Duodenal mucosa (tissue), 2 donors: ENCODE results near the gene AMDHD1.
"Not testable (repeated sequence)": the region's sequence is repeated elsewhere in the genome, so short reads cannot be mapped to it uniquely, and the experiment has no call there.

Experiments
- H3K27ac ChIP-seq: one replicate; pipeline ENCODE4 v1.7.0; 2013; ENCODE audit warnings: low read depth, low read length
- H3K27me3 ChIP-seq, 2 donors: one replicate each; pipeline ENCODE4 v1.7.0; 2013; ENCODE audit warnings: low read length in 2 of 2, control low read depth in 1 of 2; ENCODE audit not compliant: insufficient read depth in 2 of 2, control insufficient read depth in 1 of 2
- H3K36me3 ChIP-seq, 2 donors: one replicate each; pipeline ENCODE4 v1.7.0; 2013; ENCODE audit warnings: low read length in 2 of 2, control low read depth in 1 of 2; ENCODE audit not compliant: insufficient read depth in 2 of 2, control insufficient read depth in 1 of 2
- H3K4me1 ChIP-seq, 2 donors: one replicate each; pipeline ENCODE4 v1.7.0; 2013; ENCODE audit warnings: low read length in 2 of 2, control low read depth in 1 of 2; ENCODE audit not compliant: insufficient read depth in 2 of 2, control insufficient read depth in 1 of 2
- H3K4me3 ChIP-seq, 2 donors: one replicate each; pipeline ENCODE4 v1.7.0; 2013; ENCODE audit warnings: low read length in 2 of 2, low read depth in 1 of 2
- H3K9ac ChIP-seq, 2 donors: one replicate each; pipeline ENCODE4 v1.7.0; 2013; ENCODE audit warnings: low read length in 2 of 2, low read depth in 1 of 2
- H3K9me3 ChIP-seq, 2 donors: one replicate each; pipeline ENCODE4 v1.7.0; 2013; ENCODE audit warnings: low read length in 2 of 2, control low read depth in 1 of 2; ENCODE audit not compliant: control insufficient read depth in 1 of 2

Gene AMDHD1

DNA sequence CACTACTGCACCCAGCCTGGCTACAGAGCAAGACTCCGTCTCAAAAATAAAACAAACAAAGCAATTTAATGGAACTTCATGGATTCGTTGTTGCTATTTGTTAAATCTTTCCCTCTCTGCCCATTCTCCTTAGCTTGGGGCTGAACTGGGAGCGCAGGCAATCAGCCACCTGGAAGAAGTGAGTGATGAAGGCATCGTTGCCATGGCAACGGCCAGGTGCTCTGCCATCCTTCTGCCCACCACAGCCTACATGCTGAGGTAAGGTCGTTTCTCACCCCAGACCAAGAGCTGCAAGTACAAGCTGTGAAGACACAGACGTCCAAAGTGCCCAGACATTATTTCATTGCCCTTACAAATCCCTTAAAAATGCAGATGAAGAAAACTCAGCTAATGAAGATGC is 19.1 kb downstream of the AMDHD1 start:
- H3K9ac ChIP-seq, result no peak overlapping the region
- no peaks in the 10 kb centered on the region for H3K4me1 ChIP-seq
- H3K27me3 ChIP-seq, result no peaks in the 10 kb centered on the region
- H3K9me3 ChIP-seq, result no peaks in the 10 kb centered on the region
- no peak overlapping the region for H3K4me3 ChIP-seq
- no peaks in the 10 kb centered on the region for H3K36me3 ChIP-seq
- H3K27ac ChIP-seq, result no peak overlapping the region

GRCh38 chr12:95963096-95963495 is 20.0 kb downstream of the AMDHD1 start:
- Histone ChIP-seq H3K9me3 (no peaks in the 10 kb centered on the region), H3K4me3 (no peak overlapping the region), H3K27ac (no peak overlapping the region), H3K4me1 (no peaks in the 10 kb centered on the region), H3K27me3 (no peaks in the 10 kb centered on the region), H3K36me3 (no peaks in the 10 kb centered on the region), H3K9ac (no peak overlapping the region)

GRCh38 chr12:95966287-95966870 is 23.2 kb downstream of the AMDHD1 start:
- H3K9me3 ChIP-seq, result no peaks in the 10 kb centered on the region
- H3K9ac ChIP-seq, result no peak overlapping the region
- H3K36me3 ChIP-seq, result no peaks in the 10 kb centered on the region
- no peak overlapping the region for H3K4me3 ChIP-seq
- H3K4me1 ChIP-seq, result no peaks in the 10 kb centered on the region
- H3K27me3 ChIP-seq, result no peaks in the 10 kb centered on the region
- no peak overlapping the region for H3K27ac ChIP-seq

- H3K27me3 ChIP-seq, result no peaks in the 10 kb centered on the region
- H3K4me1 ChIP-seq, result no peaks in the 10 kb centered on the region
- H3K27ac ChIP-seq, result no peak overlapping the region
- no peaks in the 10 kb centered on the region for H3K9me3 ChIP-seq
- no peaks in the 10 kb centered on the region for H3K36me3 ChIP-seq
- no peak overlapping the region for H3K9ac ChIP-seq
- no peak overlapping the region for H3K4me3 ChIP-seq
Measured at GRCh38 chr12:95967301-95967700, 24.2 kb downstream of the AMDHD1 start.

- H3K27ac ChIP-seq, H3K36me3 ChIP-seq, H3K4me3 ChIP-seq, H3K9me3 ChIP-seq, H3K9ac ChIP-seq, H3K4me1 ChIP-seq, H3K27me3 ChIP-seq: not testable (repeated sequence)
Measured at GRCh38 chr12:95969116-95969515, 26.0 kb downstream of the AMDHD1 start.

GRCh38 chr12:95970905-95971304 is 27.8 kb downstream of the AMDHD1 start:
- Histone ChIP-seq H3K27ac (no peak overlapping the region), H3K9ac (no peak overlapping the region), H3K9me3 (no peaks in the 10 kb centered on the region), H3K4me1 (peaks cover 5 to 7% of the 10 kb centered on the region in 2 donors), H3K27me3 (no peaks in the 10 kb centered on the region), H3K4me3 (no peak overlapping the region), H3K36me3 (no peaks in the 10 kb centered on the region)

DNA sequence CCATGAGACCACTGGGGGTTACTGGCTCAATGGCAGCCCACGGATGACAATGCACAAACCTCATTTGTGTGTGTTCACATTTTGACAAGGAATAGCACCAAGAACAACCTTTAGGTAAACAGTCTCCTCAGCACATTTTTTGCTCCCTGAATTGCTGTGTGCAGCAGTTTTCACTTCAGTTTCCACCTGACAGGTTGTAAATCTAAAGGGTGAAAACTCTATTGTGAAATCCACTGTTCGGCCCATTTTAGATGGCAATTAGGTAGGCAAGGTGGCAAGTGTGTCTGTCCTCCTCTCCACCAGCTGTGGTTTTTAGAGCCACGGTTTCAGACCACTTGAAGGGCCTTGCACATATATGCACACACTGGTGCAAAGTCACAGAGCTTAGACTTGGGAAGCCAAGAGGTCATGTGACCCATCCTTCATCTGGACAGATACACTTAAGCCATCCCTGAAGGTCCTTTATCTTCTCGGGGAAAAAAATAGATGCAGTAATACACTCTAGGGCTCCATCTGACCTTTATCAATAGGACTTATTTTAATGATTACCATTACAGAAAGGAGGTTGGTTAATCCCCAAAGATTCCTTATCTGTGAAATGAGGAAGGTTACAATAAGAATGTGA is 29.8 kb downstream of the AMDHD1 start:
- no peak overlapping the region for H3K27ac ChIP-seq

DNA sequence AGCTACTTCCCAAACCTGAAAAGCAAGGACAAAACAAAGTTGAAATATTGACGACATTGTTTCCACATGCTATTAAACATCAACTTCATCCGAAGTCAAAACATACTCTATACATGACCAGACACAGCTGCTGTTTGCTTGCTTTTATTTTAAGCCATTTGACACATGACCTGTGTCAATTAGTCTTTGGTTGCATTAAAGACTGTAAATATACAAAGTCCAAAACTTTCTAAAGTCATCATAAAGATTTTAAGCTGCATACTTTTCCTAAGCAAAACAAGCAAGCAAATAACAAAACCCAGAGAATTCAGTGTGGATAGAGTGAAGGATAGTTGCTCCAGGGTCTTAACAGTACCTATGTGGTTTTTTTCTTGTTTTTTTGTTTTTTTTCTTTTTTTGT is 31.2 kb downstream of the AMDHD1 start:
- no peaks in the 10 kb centered on the region for H3K27me3 ChIP-seq
- H3K36me3 ChIP-seq, result no peaks in the 10 kb centered on the region
- no peak overlapping the region for H3K4me3 ChIP-seq
- H3K9ac ChIP-seq, result no peak overlapping the region
- no peaks in the 10 kb centered on the region for H3K9me3 ChIP-seq
- H3K27ac ChIP-seq, result no peak overlapping the region
- H3K4me1 ChIP-seq, result peaks cover 5 to 7% of the 10 kb centered on the region in 2 donors

More for the DNA sequence above, 29.8 kb downstream of the AMDHD1 start:
- Histone ChIP-seq H3K9me3 (no peaks in the 10 kb centered on the region), H3K4me3 (no peak overlapping the region), H3K27me3 (no peaks in the 10 kb centered on the region), H3K4me1 (peaks cover 5 to 7% of the 10 kb centered on the region in 2 donors), H3K9ac (no peak overlapping the region), H3K36me3 (no peaks in the 10 kb centered on the region)

GRCh38 chr12:95975491-95975890 is 32.4 kb downstream of the AMDHD1 start:
- Histone ChIP-seq H3K27me3 (no peaks in the 10 kb centered on the region), H3K9ac (no peak overlapping the region), H3K27ac (no peak overlapping the region), H3K36me3 (no peaks in the 10 kb centered on the region), H3K9me3 (no peaks in the 10 kb centered on the region), H3K4me3 (no peak overlapping the region), H3K4me1 (peaks cover 5 to 7% of the 10 kb centered on the region in 2 donors)

DNA sequence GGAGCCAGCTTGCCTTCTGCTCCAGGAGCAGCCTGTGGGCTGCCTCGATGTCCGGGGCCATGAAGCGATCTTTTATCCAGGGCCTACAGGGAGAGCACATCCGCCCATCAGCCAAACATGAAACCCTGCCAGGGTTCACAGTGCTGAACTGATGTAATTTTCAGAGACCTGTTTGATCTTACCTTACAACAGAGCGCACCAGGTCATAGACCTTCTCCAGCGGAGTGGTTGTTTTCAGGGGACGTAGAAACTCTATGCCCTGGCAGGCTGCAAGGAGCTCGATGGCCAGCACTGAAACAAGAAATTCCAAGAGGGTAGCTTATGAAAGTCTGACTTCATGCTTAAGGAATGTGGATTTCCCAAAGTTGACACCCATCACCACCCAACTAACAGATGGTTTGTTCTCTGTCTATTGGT is 33.3 kb downstream of the AMDHD1 start:
- Histone ChIP-seq H3K4me1 (peaks cover 5 to 7% of the 10 kb centered on the region in 2 donors), H3K9ac (no peak overlapping the region), H3K27me3 (no peaks in the 10 kb centered on the region), H3K27ac (no peak overlapping the region), H3K9me3 (no peaks in the 10 kb centered on the region), H3K4me3 (no peak overlapping the region), H3K36me3 (no peaks in the 10 kb centered on the region)
